Common myeloid progenitor, CD34-positive (primary cell): ENCODE measurements around the gene RBMS2.

Source experiments
- CTCF ChIA-PET: fragments of 350-600 bp; sonication (Branson Sonifier 250); formaldehyde crosslinking; loops from one replicate; lab custom pipeline; 2021; ENCODE audit warnings: antibody characterized with exemption; lab: Charles Lee
- POLR2A ChIA-PET: fragments of 350-600 bp; sonication (Branson Sonifier 250); formaldehyde crosslinking; loops from one replicate; lab custom pipeline; 2021; ENCODE audit warnings: antibody characterized with exemption; lab: Charles Lee
- DNase-seq, 3 donors: peaks; one replicate each; pipeline versions ENCODE4 v3.0.0 to v3.0.0-alpha.2; 2013
- H3K27ac ChIP-seq, 2 experiments: 1 replicate in 1 of 2; 2 replicates in 1 of 2; pipeline ENCODE4 v1.7.0; 2013; ENCODE audit warnings: inconsistent platforms in 2 of 2, low read length in 2 of 2, mild to moderate bottlenecking in 2 of 2, low read depth in 1 of 2, moderate library complexity in 1 of 2; ENCODE audit not compliant: severe bottlenecking in 2 of 2, insufficient read depth in 1 of 2, poor library complexity in 1 of 2
- H3K27me3 ChIP-seq, 5 experiments: replicated peaks in 2 of 5; 1 replicate in 3 of 5; 2 replicates in 2 of 5; pipeline versions ENCODE4 v1.6.1 to v1.7.0; 2013; ENCODE audit warnings: low read length in 4 of 5, mild to moderate bottlenecking in 2 of 5, moderate library complexity in 2 of 5, inconsistent platforms in 1 of 5; ENCODE audit not compliant: insufficient read depth in 5 of 5, control insufficient read depth in 4 of 5
- H3K36me3 ChIP-seq, 4 experiments: 1 replicate in 2 of 4; 2 replicates in 2 of 4; pipeline versions ENCODE4 v1.6.1 to v1.7.0; 2013; ENCODE audit warnings: low read length in 3 of 4, control low read depth in 1 of 4, mild to moderate bottlenecking in 1 of 4; ENCODE audit not compliant: control insufficient read depth in 4 of 4, insufficient read depth in 4 of 4
- H3K4me1 ChIP-seq, 4 experiments: 1 replicate in 3 of 4; 2 replicates in 1 of 4; pipeline versions ENCODE4 v1.6.1 to v1.7.1; 2013; ENCODE audit warnings: low read length in 3 of 4, mild to moderate bottlenecking in 3 of 4, control low read depth in 1 of 4, inconsistent platforms in 1 of 4, moderate library complexity in 1 of 4; ENCODE audit not compliant: control insufficient read depth in 4 of 4, insufficient read depth in 4 of 4; ENCODE audit errors: control extremely low read depth in 1 of 4
- H3K4me3 ChIP-seq, 7 experiments: 1 replicate in 4 of 7; 2 replicates in 3 of 7; pipeline versions ENCODE4 v1.5.1 to v1.7.0; 2013; ENCODE audit warnings: mild to moderate bottlenecking in 7 of 7, low read length in 6 of 7, moderate library complexity in 6 of 7, inconsistent platforms in 2 of 7, low read depth in 2 of 7, control low read depth in 1 of 7; ENCODE audit not compliant: insufficient read depth in 4 of 7, control insufficient read depth in 1 of 7; ENCODE audit errors: extremely low read depth in 1 of 7
- H3K9me3 ChIP-seq, 5 experiments: 1 replicate in 4 of 5; 2 replicates in 1 of 5; pipeline versions ENCODE4 v1.6.1 to v1.7.1; 2013; ENCODE audit warnings: low read length in 4 of 5, mild to moderate bottlenecking in 2 of 5, inconsistent platforms in 1 of 5, low read depth in 1 of 5, moderate library complexity in 1 of 5; ENCODE audit not compliant: control insufficient read depth in 4 of 5, insufficient read depth in 2 of 5; ENCODE audit errors: control extremely low read depth in 1 of 5
- WGBS: methylation state at CpG from one replicate; pipeline ENCODE4 v1.1.5; 2013; ENCODE audit not compliant: insufficient coverage; 5-methylcytosine and 5-hydroxymethylcytosine counted together

The RBMS2 gene

GRCh38 chr12:56522411-56523193 is 982 bp downstream of the RBMS2 start:
- ChIA-PET POLR2A (interaction anchor here (0.6 to 1.3 kb wide), 2 partner anchors 59 to 203 kb away, joined by 3 read pairs; no protein-coding TSS in a partner anchor), CTCF (interaction anchor here (1.4 to 17.1 kb wide), 8 partner anchors 9 to 71 kb away, joined by 4 to 350 read pairs (median 9); no protein-coding TSS in a partner anchor)
- H3K27me3 ChIP-seq: no peaks in the 10 kb centered on the region
- H3K4me1 ChIP-seq: peaks cover 9 to 34% (median 20%) of the 10 kb centered on the region in 4 experiments
- no peaks in the 10 kb centered on the region for H3K36me3 ChIP-seq
- 50% methylated on average over 1 of the region's 4 CpGs for WGBS
- peak overlapping the region in 6 of 7 experiments; percentile 67 to 93 (median 74) for H3K4me3 ChIP-seq
- peak in 2 of 3 donors; percentile 9 to 20 for DNase-seq
- peak overlapping the region; percentile 75 to 83 for H3K27ac ChIP-seq
- H3K9me3 ChIP-seq: no peaks in the 10 kb centered on the region

DNA sequence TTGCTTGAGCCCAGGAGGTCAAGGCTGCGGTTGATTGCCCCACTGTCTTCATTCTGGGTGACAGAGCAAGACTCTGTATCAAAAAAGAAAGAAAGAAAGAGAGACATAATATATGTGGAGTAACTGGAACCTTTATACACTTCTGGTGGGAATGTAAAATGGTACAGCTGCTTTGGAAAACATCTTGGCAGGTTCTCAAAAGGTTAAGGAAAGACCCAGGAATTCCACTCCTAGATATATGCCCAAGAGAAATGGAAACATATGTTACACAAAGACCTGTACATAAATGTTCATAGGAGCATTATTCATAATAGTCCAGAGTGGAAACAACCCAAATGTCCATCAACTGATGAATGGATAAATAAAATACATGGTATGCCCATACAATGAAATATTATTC is 7.2 kb downstream of the RBMS2 start:
- POLR2A ChIA-PET: no interaction called here
- WGBS: 100% methylated on average over 1 of the region's 1 CpG
- H3K27me3 ChIP-seq: no peaks in the 10 kb centered on the region
- H3K27ac ChIP-seq: no peak overlapping the region
- no peaks in the 10 kb centered on the region for H3K36me3 ChIP-seq
- no peak overlapping the region for H3K4me3 ChIP-seq
- H3K9me3 ChIP-seq: no peaks in the 10 kb centered on the region
- CTCF ChIA-PET: interaction anchor here (0.6 to 0.9 kb wide), 2 partner anchors 14 to 37 kb away, joined by 3 read pairs; no protein-coding TSS in a partner anchor
- DNase-seq: no peak
- H3K4me1 ChIP-seq: no peaks in the 10 kb centered on the region

GRCh38 chr12:56529656-56530055 is 8.0 kb downstream of the RBMS2 start:
- POLR2A ChIA-PET: no interaction called here

DNA sequence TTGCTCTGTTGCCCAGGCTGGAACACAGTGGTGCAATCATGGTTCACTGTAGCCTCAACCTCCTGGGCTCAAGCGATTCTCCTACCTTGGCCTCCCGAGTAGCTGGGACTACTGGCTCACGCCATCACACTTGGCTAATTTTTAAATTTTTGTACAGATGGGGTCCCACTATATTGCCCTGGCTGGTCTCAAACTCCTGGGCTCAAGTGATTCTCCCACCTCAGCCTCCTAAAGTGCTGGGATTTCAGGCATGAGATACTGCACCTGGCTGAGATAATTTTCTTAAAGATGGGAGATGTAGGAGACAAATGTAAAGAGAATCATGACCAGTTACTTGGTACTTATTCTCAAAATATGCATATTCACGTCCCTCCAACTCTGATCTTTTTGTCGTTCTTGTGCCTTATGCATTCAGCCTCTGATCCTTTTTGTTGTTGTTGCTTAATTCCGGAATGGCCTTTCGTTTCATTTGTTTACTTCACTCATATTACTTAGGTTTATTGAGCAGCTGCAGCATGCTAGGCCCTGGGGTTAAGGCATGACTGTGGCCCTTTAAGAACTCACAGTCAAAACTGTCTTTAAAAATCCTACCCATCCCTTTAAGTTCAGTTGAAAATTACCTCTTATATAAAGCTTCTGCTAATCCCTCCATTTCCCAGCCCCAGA is 8.9 kb downstream of the RBMS2 start:
- Histone ChIP-seq H3K9me3 (no peaks in the 10 kb centered on the region), H3K4me1 (no peaks in the 10 kb centered on the region), H3K27ac (no peak overlapping the region), H3K4me3 (no peak overlapping the region), H3K27me3 (no peaks in the 10 kb centered on the region), H3K36me3 (no peaks in the 10 kb centered on the region)
- no peak for DNase-seq
- CTCF ChIA-PET: interaction anchor here (0.7 to 2.8 kb wide), 10 partner anchors 9 to 64 kb away, joined by 3 to 17 read pairs (median 4); partner anchors contain the start of gene RBMS2
- whole genome bisulfite sequencing: 98% methylated on average over 6 of the region's 7 CpGs
- POLR2A ChIA-PET: no interaction called here

More at GRCh38 chr12:56529656-56530055, 8.0 kb downstream of the RBMS2 start:
- CTCF ChIA-PET: interaction anchor here (0.8 to 2.5 kb wide), 4 partner anchors 8 to 36 kb away, joined by 3 to 17 read pairs (median 4); partner anchors contain the start of gene RBMS2
- H3K27me3 ChIP-seq: no peaks in the 10 kb centered on the region
- no peak overlapping the region for H3K27ac ChIP-seq
- no peaks in the 10 kb centered on the region for H3K4me1 ChIP-seq
- H3K36me3 ChIP-seq: no peaks in the 10 kb centered on the region
- DNase-seq: no peak
- H3K4me3 ChIP-seq: no peak overlapping the region
- no peaks in the 10 kb centered on the region for H3K9me3 ChIP-seq
- 96% methylated on average over 2 of the region's 4 CpGs for WGBS

DNA sequence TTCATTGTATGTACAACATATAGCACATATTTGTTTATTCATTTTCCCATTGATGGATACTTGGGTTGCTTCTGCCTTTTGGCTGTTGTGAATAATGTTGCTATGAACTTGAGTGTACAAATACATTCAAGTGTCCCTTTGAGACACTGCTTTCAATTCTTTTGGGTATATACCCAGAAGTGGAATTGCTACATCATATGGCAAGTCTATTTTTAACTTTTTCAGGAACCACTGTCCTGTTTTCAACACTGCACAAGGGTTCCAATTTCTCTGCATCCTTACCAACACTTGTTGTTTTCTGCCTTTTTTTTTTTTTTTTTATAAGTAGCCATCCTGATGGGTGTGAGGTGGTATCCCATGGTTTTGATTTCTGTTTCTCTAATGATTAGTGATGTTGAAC is 15.9 kb downstream of the RBMS2 start:
- H3K9me3 ChIP-seq: no peaks in the 10 kb centered on the region
- no peak for DNase-seq
- POLR2A ChIA-PET: no interaction called here
- no peak overlapping the region for H3K27ac ChIP-seq
- H3K4me1 ChIP-seq: no peaks in the 10 kb centered on the region
- H3K36me3 ChIP-seq: no peaks in the 10 kb centered on the region
- H3K4me3 ChIP-seq: no peak overlapping the region
- CTCF ChIA-PET: no interaction called here
- H3K27me3 ChIP-seq: no peaks in the 10 kb centered on the region

- Histone ChIP-seq H3K27ac (no peak overlapping the region), H3K4me3 (no peak overlapping the region), H3K27me3 (no peaks in the 10 kb centered on the region), H3K36me3 (no peaks in the 10 kb centered on the region), H3K4me1 (no peaks in the 10 kb centered on the region), H3K9me3 (no peaks in the 10 kb centered on the region)
- ChIA-PET POLR2A (interaction anchor here (0.6 kb wide), 1 partner anchor 16 kb away, joined by 3 read pairs; no protein-coding TSS in a partner anchor), CTCF (interaction anchor here (0.6 to 3.3 kb wide), 5 partner anchors 18 to 69 kb away, joined by 3 to 8 read pairs (median 4); no protein-coding TSS in a partner anchor)
- no peak for DNase-seq
- WGBS: no CpG with 5 or more reads among the region's 2 CpGs
Measured at GRCh38 chr12:56541631-56542030, 20.0 kb downstream of the RBMS2 start.
